Fibroblast of pulmonary artery (primary cell): Measurements from ENCODE around the gene COL21A1.

Experiments used
- DNase-seq: peaks from one replicate; pipeline ENCODE4 v3.0.0-alpha.2; 2010; ENCODE audit warnings: low read depth
- H3K4me3 ChIP-seq: replicated peaks from 2 replicates; pipeline ENCODE4 v1.5.1; 2011; ENCODE audit warnings: low read depth, mild to moderate bottlenecking, control low read depth, low read length, moderate library complexity
- CTCF ChIP-seq: IDR thresholded peaks from 2 replicates; pipeline ENCODE4 v1.5.1; 2011; ENCODE audit warnings: mild to moderate bottlenecking, control low read depth, low read length, inconsistent platforms; ENCODE audit errors: missing control alignments

Gene COL21A1

GRCh38 chr6:56062836-56063235 lies 184.5 kb downstream of the COL21A1 start:
- no peak overlapping the region for H3K4me3 ChIP-seq
- TF ChIP-seq CTCF = no peak
- DNase-seq = no peak

GRCh38 chr6:56058636-56059035 lies 188.7 kb downstream of the COL21A1 start:
- no peak overlapping the region for H3K4me3 ChIP-seq
- TF ChIP-seq CTCF = no peak
- no peak for DNase-seq

GRCh38 chr6:56055081-56055704 lies 192.2 kb downstream of the COL21A1 start:
- DNase-seq = no peak
- no peak overlapping the region for H3K4me3 ChIP-seq
- TF ChIP-seq CTCF = no peak

- no peak for DNase-seq
- no peak for TF ChIP-seq CTCF
- no peak overlapping the region for H3K4me3 ChIP-seq
These were observed 196.2 kb downstream of the COL21A1 start for GRCh38 chr6:56051202-56051598.

GRCh38 chr6:56050530-56051201 lies 196.7 kb downstream of the COL21A1 start:
- no peak overlapping the region for H3K4me3 ChIP-seq
- DNase-seq = no peak
- no peak for TF ChIP-seq CTCF

GRCh38 chr6:56048601-56049000 lies 198.8 kb downstream of the COL21A1 start:
- no peak for TF ChIP-seq CTCF
- H3K4me3 ChIP-seq = no peak overlapping the region
- DNase-seq = no peak
